Type B pancreatic cell (in vitro differentiated cells): ENCODE data around the gene NRN1. TPM values are rescaled to one million over a fixed set of nuclear protein-coding genes. Genes with fewer than 3 reads are reported as not detected.

ENCODE experiments used
- DNase-seq: peaks from one replicate; pipeline ENCODE4 v3.0.0; 2021; ENCODE audit warnings: mixed read lengths; ENCODE audit not compliant: unreplicated experiment; ENCODE audit errors: extremely low spot score
- H3K27ac Mint-ChIP-seq: 2 replicates; pipeline ENCODE4 v1.8.0; 2021; ENCODE audit warnings: mild to moderate bottlenecking, mixed read lengths
- H3K27me3 Mint-ChIP-seq: 2 replicates; pipeline ENCODE4 v1.8.0; 2021; ENCODE audit warnings: mixed read lengths
- H3K36me3 Mint-ChIP-seq: 2 replicates; pipeline ENCODE4 v1.8.0; 2021; ENCODE audit warnings: mixed read lengths
- H3K4me1 Mint-ChIP-seq: one replicate; pipeline ENCODE4 v1.8.0; 2021; ENCODE audit warnings: mixed read lengths; ENCODE audit not compliant: unreplicated experiment
- H3K4me3 Mint-ChIP-seq: 2 replicates; pipeline ENCODE4 v1.8.0; 2021; ENCODE audit warnings: mild to moderate bottlenecking, mixed read lengths
- H3K9me3 Mint-ChIP-seq: 2 replicates; pipeline ENCODE4 v1.8.0; 2021; ENCODE audit warnings: mixed read lengths
- total RNA-seq: library from RNA; stranded (reverse); gene quantifications from 2 replicates; pipeline ENCODE4 v1.2.1, GENCODE V29; 2021; ENCODE audit warnings: low replicate concordance
- TF ChIP-seq, protein P1 (sequence below): fragments of 200-600 bp; sonication (generic); conservative IDR thresholded peaks from 2 replicates; pipeline ENCODE4 v1.5.0; 2021; ENCODE audit warnings: antibody characterized with exemption, mild to moderate bottlenecking

NRN1 gene
- total RNA-seq, 1 donor from 2014 or later = 6.3 TPM

DNA sequence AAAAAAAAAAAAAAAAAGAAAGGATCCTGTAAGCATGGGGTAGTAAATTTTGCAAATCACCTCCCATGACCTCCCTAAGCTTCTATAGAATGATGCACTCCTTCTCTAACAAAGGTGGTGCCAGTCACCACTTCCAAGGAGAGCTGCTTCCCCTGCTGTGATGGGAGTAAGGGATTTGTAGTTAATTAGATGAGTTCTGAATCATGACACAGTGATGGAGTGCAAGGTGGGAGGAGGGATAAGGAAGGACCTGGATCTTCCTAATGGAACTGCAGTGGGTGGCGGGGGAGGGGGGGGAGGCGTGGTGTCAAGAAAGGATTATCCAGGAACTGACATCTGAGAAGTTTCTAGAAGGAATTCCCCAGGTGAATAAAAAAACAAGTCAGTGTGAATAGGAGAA lies 47.8 kb downstream of the NRN1 start:
- H3K27ac Mint-ChIP-seq = no peak overlapping the region

DNA sequence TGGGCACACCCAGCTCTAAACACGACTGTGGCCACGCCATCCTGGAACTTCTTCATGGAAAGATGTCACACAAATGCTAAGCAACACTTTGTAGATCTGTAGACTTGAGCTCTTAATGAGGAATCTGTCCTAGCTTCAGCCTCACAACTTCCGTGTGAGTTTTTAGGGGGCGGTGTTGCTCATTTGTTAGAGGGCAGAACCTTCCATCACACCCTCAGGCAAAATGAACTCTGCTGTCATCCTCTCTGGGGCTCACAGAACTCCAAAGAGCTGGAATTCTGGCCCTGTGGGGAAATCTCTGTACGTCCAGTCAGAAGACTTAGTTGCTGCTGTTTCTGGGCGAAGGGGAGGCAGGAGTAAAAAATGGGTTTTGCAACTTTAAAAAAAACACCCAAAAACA lies 49.8 kb downstream of the NRN1 start:
- H3K4me3 Mint-ChIP-seq = no peak overlapping the region
- DNase-seq = no peak
- peaks cover 8% of the 10 kb centered on the region for H3K27me3 Mint-ChIP-seq
- H3K4me1 Mint-ChIP-seq = no peaks in the 10 kb centered on the region
- TF ChIP-seq, protein P1, sequence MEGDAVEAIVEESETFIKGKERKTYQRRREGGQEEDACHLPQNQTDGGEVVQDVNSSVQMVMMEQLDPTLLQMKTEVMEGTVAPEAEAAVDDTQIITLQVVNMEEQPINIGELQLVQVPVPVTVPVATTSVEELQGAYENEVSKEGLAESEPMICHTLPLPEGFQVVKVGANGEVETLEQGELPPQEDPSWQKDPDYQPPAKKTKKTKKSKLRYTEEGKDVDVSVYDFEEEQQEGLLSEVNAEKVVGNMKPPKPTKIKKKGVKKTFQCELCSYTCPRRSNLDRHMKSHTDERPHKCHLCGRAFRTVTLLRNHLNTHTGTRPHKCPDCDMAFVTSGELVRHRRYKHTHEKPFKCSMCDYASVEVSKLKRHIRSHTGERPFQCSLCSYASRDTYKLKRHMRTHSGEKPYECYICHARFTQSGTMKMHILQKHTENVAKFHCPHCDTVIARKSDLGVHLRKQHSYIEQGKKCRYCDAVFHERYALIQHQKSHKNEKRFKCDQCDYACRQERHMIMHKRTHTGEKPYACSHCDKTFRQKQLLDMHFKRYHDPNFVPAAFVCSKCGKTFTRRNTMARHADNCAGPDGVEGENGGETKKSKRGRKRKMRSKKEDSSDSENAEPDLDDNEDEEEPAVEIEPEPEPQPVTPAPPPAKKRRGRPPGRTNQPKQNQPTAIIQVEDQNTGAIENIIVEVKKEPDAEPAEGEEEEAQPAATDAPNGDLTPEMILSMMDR = no peak
- H3K9me3 Mint-ChIP-seq = no peaks in the 10 kb centered on the region
- no peaks in the 10 kb centered on the region for H3K36me3 Mint-ChIP-seq
- H3K27ac Mint-ChIP-seq = no peak overlapping the region

More for the DNA sequence above, 47.8 kb downstream of the NRN1 start:
- Mint-ChIP-seq H3K4me1 (no peaks in the 10 kb centered on the region), H3K9me3 (no peaks in the 10 kb centered on the region), H3K27me3 (peaks cover 5% of the 10 kb centered on the region), H3K36me3 (no peaks in the 10 kb centered on the region), H3K4me3 (no peak overlapping the region)
- TF ChIP-seq, protein P1 = no peak
- no peak for DNase-seq

DNA sequence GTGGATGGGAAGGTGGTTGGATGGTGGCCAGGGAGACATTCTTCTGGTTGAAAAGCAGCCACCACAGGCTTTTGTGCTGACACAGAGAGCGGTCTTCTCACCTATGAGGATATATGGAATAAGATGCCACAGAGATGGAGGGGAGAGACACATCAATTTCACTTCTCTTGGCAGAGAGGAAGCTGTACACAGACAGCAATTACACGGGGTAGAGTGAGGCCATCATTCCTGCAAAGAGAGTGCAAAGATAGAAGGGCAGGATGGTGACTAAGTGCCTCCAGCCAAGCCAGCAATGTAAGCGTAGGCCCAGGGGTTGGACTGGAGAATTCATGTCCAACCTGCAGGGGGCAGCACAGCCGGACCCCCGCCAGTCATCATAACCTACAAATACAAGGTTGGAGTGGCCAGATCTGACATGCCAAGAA lies 56.4 kb downstream of the NRN1 start:
- H3K36me3 Mint-ChIP-seq = no peaks in the 10 kb centered on the region
- DNase-seq = no peak
- H3K27ac Mint-ChIP-seq = no peak overlapping the region
- no peak overlapping the region for H3K4me3 Mint-ChIP-seq
- H3K4me1 Mint-ChIP-seq = no peaks in the 10 kb centered on the region
- H3K9me3 Mint-ChIP-seq = no peaks in the 10 kb centered on the region
- peaks cover 3% of the 10 kb centered on the region for H3K27me3 Mint-ChIP-seq
- TF ChIP-seq, protein P1 = peak; percentile 63
